Cardiac muscle cell (in vitro differentiated cells and primary cell): Measurements from ENCODE around the gene PRKG1. TPM values are rescaled to one million over a fixed set of nuclear protein-coding genes. Genes with fewer than 3 reads are reported as not detected.

Experiments used
- DNase-seq, 2 donors: peaks; one replicate each; pipeline versions ENCODE4 v3.0.0 to v3.0.0-alpha.2; 2010 to 2017; ENCODE audit warnings: low read depth in 1 of 2, low spot score in 1 of 2
- H3K27ac ChIP-seq: fragments of 200-600 bp; sonication (generic); 2 replicates; pipeline ENCODE4 v1.5.1; 2016
- H3K27me3 ChIP-seq: fragments of 200-600 bp; sonication (generic); 2 replicates; pipeline ENCODE4 v1.6.0; 2016; ENCODE audit warnings: control low read depth
- H3K36me3 ChIP-seq: fragments of 200-600 bp; sonication (generic); 2 replicates; pipeline ENCODE4 v1.5.1; 2016; ENCODE audit warnings: control low read depth
- H3K4me1 ChIP-seq: fragments of 200-600 bp; sonication (generic); 2 replicates; pipeline ENCODE4 v1.8.1; 2017; ENCODE audit warnings: low read depth, mild to moderate bottlenecking, mixed run types
- H3K4me3 ChIP-seq: fragments of 200-600 bp; sonication (generic); 2 replicates; pipeline ENCODE4 v1.5.1; 2016; ENCODE audit warnings: mild to moderate bottlenecking
- H3K9me3 ChIP-seq: fragments of 200-600 bp; sonication (generic); 2 replicates; pipeline ENCODE4 v1.5.1; 2017; ENCODE audit warnings: low read depth, mild to moderate bottlenecking, control low read depth
- polyA plus RNA-seq: library from polyadenylated mRNA; unstranded; fragments of >200 nt; fragmentation: Nextera tagmentation; extraction: Ambion mirVana; gene quantifications from 2 replicates; pipeline ENCODE4 v1.2.1, GENCODE V29; 2016
- total RNA-seq: library from RNA; depleted of rRNA; stranded (reverse); fragments of >200 nt; gene quantifications from 2 replicates; pipeline ENCODE4 v1.2.3, GENCODE V29; 2016
- TF ChIP-seq, protein P1 (sequence below): IDR thresholded peaks from 2 replicates; pipeline ENCODE4 v1.5.1; 2012; ENCODE audit warnings: low read depth, mild to moderate bottlenecking, low read length

Gene PRKG1
- total and polyA plus RNA-seq, 2 experiments from 2014 or later: 2.9 to 13.3 TPM

DNA sequence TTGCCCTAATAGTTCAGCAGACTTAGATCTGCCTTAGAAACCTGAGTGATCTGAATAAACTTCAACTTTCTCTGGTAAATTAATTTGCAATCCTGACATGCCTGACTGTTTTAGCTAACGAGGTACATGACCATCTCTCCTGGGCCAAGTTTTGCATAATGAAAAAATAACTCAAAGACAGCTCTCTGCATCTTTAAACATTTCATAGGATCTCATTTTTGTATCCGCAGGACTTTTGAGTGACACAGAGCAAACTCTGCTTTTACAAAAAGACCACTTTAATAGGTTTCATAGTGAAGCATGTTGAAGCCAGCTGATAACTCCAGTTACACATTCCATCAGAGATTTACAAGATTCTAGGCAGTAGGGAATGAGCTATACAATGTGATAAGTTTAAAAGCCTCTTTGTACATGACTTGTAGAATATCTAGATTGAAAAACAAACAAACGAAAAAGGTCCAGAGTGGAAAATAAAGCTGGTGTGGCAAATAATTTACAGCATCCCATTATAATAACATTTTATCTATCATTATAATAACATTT lies 2.1 kb downstream of the PRKG1 start:
- Histone ChIP-seq H3K27ac (no peak overlapping the region), H3K4me1 (peaks cover 6% of the 10 kb centered on the region)

DNA sequence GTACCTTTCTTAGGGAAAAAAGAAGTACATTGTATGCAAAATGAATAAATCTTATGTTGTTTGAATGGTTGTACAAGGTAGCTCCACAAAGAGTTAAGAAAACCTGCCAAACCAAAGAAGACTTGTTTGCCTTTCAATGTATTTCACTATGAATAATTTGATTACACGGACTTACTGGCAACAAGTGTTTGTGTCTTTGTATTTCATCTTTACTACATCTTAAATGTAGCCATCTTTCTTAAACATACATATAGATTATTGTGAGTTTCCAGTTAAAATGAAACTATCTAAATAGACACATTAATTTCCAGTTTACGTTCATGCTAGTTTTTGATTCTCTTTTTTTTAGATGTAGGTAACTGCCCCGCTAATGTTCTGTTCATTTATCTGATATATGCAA lies 2.8 kb downstream of the PRKG1 start:
- H3K36me3 ChIP-seq: no peaks in the 10 kb centered on the region
- H3K4me3 ChIP-seq: no peak overlapping the region
- no peaks in the 10 kb centered on the region for H3K9me3 ChIP-seq
- TF ChIP-seq, protein P1, sequence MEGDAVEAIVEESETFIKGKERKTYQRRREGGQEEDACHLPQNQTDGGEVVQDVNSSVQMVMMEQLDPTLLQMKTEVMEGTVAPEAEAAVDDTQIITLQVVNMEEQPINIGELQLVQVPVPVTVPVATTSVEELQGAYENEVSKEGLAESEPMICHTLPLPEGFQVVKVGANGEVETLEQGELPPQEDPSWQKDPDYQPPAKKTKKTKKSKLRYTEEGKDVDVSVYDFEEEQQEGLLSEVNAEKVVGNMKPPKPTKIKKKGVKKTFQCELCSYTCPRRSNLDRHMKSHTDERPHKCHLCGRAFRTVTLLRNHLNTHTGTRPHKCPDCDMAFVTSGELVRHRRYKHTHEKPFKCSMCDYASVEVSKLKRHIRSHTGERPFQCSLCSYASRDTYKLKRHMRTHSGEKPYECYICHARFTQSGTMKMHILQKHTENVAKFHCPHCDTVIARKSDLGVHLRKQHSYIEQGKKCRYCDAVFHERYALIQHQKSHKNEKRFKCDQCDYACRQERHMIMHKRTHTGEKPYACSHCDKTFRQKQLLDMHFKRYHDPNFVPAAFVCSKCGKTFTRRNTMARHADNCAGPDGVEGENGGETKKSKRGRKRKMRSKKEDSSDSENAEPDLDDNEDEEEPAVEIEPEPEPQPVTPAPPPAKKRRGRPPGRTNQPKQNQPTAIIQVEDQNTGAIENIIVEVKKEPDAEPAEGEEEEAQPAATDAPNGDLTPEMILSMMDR: no peak
- no peak overlapping the region for H3K27ac ChIP-seq
- peaks cover 6% of the 10 kb centered on the region for H3K4me1 ChIP-seq
- H3K27me3 ChIP-seq: peaks cover 18% of the 10 kb centered on the region
- DNase-seq: no peak

More for the DNA sequence above, 2.1 kb downstream of the PRKG1 start:
- TF ChIP-seq, protein P1: no peak
- Histone ChIP-seq H3K4me3 (no peak overlapping the region), H3K27me3 (peaks cover 18% of the 10 kb centered on the region), H3K36me3 (no peaks in the 10 kb centered on the region), H3K9me3 (no peaks in the 10 kb centered on the region)
- DNase-seq: no peak

DNA sequence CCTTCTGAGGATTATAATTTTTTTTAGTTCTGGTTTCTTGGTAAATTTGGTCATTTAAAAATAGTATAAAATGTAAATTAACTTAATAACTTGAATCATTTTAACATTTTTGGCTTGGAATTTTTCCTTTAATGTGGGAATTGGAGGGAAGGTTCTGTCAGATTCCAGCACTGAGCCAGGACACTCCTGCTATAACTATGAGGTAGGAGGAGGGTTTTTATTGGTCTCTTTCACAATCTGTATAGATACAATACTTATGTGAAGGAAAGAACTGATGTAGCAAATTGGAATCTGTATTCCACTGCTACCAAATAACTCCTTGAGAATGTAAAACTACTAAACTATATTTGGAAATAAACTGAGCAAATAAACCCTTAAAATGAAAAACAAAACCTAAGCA lies 3.2 kb downstream of the PRKG1 start:
- Histone ChIP-seq H3K9me3 (no peaks in the 10 kb centered on the region), H3K27me3 (peaks cover 16% of the 10 kb centered on the region), H3K4me3 (no peak overlapping the region), H3K27ac (no peak overlapping the region), H3K4me1 (peaks cover 6% of the 10 kb centered on the region), H3K36me3 (no peaks in the 10 kb centered on the region)
- TF ChIP-seq, protein P1: no peak
- DNase-seq: no peak

DNA sequence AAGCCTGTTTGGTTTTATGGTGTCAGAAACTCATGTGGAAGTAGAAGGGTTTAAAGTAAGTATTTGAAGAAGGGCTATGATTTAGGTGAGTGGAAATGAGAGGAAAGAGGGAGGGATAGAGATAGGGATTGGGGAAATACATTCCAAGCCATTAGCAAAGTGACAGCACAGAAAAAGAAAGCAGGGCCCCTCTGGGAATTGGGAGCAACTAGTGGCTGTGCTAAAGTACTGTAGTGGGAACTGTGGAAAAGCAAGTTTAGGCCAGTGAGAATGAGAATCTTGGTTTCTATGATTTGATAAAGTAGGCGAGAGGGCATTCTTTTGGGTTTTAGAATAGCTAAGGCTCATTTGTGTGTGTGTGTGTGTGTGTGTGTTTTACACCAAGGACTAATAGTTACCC lies 5.0 kb downstream of the PRKG1 start:
- TF ChIP-seq, protein P1: no peak
- H3K27me3 ChIP-seq: peaks cover 13% of the 10 kb centered on the region
- H3K4me3 ChIP-seq: no peak overlapping the region
- H3K27ac ChIP-seq: peak overlapping the region; percentile 4
- DNase-seq: peak in 1 of 2 donors; percentile 38
- no peaks in the 10 kb centered on the region for H3K36me3 ChIP-seq
- peaks cover 10% of the 10 kb centered on the region for H3K4me1 ChIP-seq
- no peaks in the 10 kb centered on the region for H3K9me3 ChIP-seq

DNA sequence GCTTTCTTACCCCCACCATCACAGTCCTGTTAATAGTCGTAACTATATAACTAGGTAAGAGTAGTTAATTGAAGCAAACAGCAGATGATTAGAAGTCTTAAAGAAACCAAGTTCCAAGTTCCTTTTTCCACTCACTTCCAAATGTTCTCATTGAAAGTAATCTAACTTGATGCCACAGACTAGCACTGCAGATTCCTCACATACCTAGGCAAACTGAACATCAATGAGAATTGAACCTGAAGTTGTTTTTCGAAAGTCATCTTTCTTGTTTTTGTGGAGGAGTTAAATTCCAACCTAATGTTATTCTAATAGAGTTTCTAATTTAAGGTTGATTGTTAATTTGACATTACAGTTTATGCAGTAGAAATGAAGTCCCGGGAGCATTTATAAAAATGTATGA lies 5.5 kb downstream of the PRKG1 start:
- H3K27ac ChIP-seq: no peak overlapping the region
- TF ChIP-seq, protein P1: no peak
- H3K9me3 ChIP-seq: no peaks in the 10 kb centered on the region
- no peaks in the 10 kb centered on the region for H3K36me3 ChIP-seq
- H3K4me3 ChIP-seq: no peak overlapping the region
- DNase-seq: no peak
- peaks cover 12% of the 10 kb centered on the region for H3K27me3 ChIP-seq
- peaks cover 10% of the 10 kb centered on the region for H3K4me1 ChIP-seq
